RWPE1 (cell line): ENCODE results near the gene LRMDA.

Experiments used
- CTCF ChIA-PET: fragments of 350-600 bp; sonication (Branson Sonifier 250); formaldehyde crosslinking; extraction: SDS; loops from one replicate; lab custom pipeline; 2021; lab: Yijun Ruan, JAX
- POLR2A ChIA-PET: fragments of 400-600 bp; formaldehyde crosslinking; extraction: SDS; loops from one replicate; lab custom pipeline; 2020; ENCODE audit warnings: antibody characterized with exemption; ENCODE audit not compliant: low non-redundant PET; lab: Yijun Ruan, JAX
- DNase-seq: peaks from one replicate; pipeline ENCODE4 v3.0.0; 2012; ENCODE audit warnings: low spot score
- H3K27ac ChIP-seq: fragments of 450-650 bp; 2 replicates; pipeline ENCODE4 v1.5.1; 2017
- CTCF ChIP-seq: fragments of 450-650 bp; conservative IDR thresholded peaks from 2 replicates; pipeline ENCODE4 v1.5.1; 2017; ENCODE audit warnings: low read depth, mild to moderate bottlenecking

Gene LRMDA

GRCh38 chr10:75441196-75441595 lies 9.8 kb downstream of the LRMDA start:
- TF ChIP-seq CTCF: no peak
- no peak for DNase-seq
- POLR2A ChIA-PET: no interaction called here
- no peak overlapping the region for H3K27ac ChIP-seq
- CTCF ChIA-PET: no interaction called here

GRCh38 chr10:75441682-75442081 lies 10.3 kb downstream of the LRMDA start:
- no peak overlapping the region for H3K27ac ChIP-seq
- POLR2A ChIA-PET: no interaction called here
- no peak for DNase-seq
- TF ChIP-seq CTCF: no peak
- CTCF ChIA-PET: no interaction called here

- POLR2A ChIA-PET: no interaction called here
- DNase-seq: no peak
- CTCF ChIA-PET: no interaction called here
- no peak overlapping the region for H3K27ac ChIP-seq
- TF ChIP-seq CTCF: no peak
Measured at GRCh38 chr10:75443362-75443761, 11.9 kb downstream of the LRMDA start.

GRCh38 chr10:75444781-75445386 lies 13.5 kb downstream of the LRMDA start:
- POLR2A ChIA-PET: no interaction called here
- DNase-seq: no peak
- no peak overlapping the region for H3K27ac ChIP-seq
- no peak for TF ChIP-seq CTCF
- CTCF ChIA-PET: interaction anchor here (0.7 to 0.9 kb wide), 2 partner anchors 11 to 458 kb away, joined by 3 to 4 read pairs; no protein-coding TSS in a partner anchor

- no peak for TF ChIP-seq CTCF
- no peak overlapping the region for H3K27ac ChIP-seq
- no peak for DNase-seq
- ChIA-PET CTCF (interaction anchor here (0.5 kb wide), 1 partner anchor 225 kb away, joined by 5 read pairs; no protein-coding TSS in a partner anchor), POLR2A (no interaction called here)
Measured at GRCh38 chr10:75446508-75446907, 15.1 kb downstream of the LRMDA start.

- no peak for TF ChIP-seq CTCF
Measured at GRCh38 chr10:75448166-75448565, 16.7 kb downstream of the LRMDA start.

More at GRCh38 chr10:75448166-75448565, 16.7 kb downstream of the LRMDA start:
- H3K27ac ChIP-seq: no peak overlapping the region
- ChIA-PET POLR2A (no interaction called here), CTCF (interaction anchor here (0.6 kb wide), 1 partner anchor 47 kb away, joined by 3 read pairs; no protein-coding TSS in a partner anchor)
- DNase-seq: no peak
